ENCODE data around the gene SERPINA12.

GRCh38 chr14:94558842-94559241 is 49.6 kb upstream of the SERPINA12 start:
- TF ChIP-seq CTCF (IDR thresholded peaks at IDR 0.05) (no peak), POLR2A (IDR thresholded peaks at IDR 0.05) (no peak)
